GOT3 (cell line): ENCODE results near the gene CBLB.
A peak's percentile ranks its signal among the peaks of the same experiment; 100 is the strongest.

Experiments
- DNase-seq: peaks from one replicate; lab custom pipeline; 2025; ENCODE audit warnings: mixed read lengths; lab: John Stamatoyannopoulos, UW

Gene CBLB

DNA sequence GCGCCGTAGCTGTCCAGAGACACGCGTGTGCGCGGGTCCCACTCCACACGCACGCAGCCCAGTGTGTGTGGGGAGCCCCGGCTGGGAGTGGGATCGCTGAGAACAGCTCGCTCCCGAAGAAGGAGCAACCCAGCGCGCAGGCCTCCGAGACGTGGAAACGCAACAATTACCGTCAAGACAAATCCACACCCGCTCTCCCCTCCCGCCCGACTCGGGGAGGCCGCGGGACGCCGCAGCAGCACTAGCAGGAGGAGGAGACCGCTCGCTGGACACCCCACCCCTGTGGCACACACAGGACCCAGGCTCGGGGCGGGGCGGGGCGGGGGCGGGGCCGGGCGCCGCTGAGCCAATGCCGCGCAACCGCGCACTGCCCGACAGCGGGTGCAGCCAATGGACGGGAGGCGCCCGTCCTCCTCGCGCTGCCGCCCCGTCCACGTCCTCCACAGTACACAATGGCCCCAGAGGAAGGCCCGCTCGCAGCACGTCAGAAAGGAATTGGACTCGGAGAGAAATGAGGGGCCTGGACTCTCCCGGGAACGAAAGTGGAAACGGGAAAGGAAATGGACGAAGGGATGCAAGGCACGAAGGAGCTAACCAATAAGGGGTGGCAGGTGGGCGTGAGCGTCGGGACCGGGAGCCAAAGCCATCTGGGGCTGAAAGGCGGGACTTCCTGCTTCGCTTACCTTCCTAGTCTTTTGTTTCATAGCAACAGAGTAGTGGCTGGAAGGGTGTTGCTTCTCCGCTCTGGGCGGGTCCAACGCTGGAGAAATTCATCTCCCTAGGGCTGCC lies at the start of gene CBLB:
Gene CBLB, minus strand, starts transcription at position 271 of the 789 bp plus-strand sequence. CDS start 1,435 bp downstream, outside the sequence.
- DNase-seq, result peak; percentile 96

DNA sequence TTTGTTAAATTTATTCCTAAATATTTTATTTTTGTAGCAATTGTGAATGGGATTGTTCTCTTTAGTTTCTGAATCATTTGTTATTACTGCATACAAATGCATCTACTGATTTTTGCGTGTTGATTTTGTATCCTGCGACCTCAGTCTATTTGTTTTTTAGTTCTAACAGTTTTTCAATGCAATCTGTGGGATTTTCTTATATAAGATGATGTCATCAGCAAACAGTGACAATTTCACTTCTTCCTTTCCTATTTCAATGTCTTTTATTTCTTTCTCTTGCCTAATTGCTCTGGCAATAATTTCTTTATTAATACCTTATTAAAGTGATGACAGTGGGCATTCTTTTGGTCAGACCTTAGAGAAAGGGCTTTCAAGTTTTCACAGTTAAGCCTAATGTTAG lies 48.0 kb upstream of the CBLB start:
- no peak for DNase-seq

DNA sequence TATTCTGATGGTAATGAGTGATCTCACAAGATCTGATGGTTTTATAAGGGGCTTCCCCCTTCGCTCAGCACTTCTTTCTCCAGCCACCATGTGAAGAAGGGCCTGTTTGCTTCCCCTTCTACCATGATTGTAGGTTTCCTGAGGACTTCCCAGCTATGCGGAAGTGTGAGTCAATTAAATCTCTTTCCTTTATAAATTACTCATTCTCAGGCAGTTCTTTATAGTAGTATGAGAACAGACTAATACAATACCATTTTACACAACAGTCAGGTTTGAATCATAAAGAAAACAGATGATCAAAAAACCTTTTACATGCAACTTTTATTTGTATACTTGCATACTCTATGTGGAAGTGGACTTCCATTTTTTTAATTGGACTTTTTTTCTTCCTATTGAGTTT lies 46.7 kb upstream of the CBLB start:
- no peak for DNase-seq

DNA sequence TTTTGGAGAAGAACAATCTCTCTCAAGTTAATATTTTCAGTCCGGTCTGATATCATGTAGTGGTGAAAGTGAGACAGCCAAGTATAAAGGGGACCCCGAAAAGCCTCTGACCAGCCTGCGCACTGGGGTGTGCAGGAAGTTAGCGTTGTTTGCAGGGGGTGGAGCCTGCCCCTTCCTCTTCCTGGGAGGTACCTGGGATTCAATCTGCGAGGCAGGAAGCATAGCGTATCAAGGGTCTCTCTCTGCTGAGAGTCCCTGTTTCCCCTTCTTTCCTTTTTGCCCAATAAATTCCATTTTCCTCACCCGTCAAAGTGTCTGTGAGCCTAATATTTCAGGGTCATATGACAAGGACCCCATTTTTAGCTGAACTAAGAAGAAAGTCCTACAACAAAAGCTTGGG lies 44.8 kb upstream of the CBLB start:
- no peak for DNase-seq

DNA sequence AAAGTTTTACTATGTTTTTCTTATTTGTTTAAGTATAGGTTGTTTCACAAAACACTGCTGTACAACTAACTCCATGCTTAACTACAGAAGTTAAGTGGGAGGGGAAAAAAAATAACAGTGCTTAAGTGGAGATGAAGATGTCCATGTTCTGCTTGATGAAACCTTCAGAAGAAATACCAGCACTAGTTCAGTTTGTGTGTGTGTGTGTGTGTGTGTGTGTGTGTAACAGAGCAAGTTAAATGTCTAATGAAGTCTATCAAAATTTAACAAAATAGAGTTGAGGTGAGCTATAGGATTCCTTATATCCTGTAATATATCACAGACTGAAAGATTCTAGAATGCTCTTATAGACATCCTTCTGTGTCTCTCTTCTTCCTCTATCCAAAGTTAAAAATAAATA lies 44.1 kb upstream of the CBLB start:
- no peak for DNase-seq

DNA sequence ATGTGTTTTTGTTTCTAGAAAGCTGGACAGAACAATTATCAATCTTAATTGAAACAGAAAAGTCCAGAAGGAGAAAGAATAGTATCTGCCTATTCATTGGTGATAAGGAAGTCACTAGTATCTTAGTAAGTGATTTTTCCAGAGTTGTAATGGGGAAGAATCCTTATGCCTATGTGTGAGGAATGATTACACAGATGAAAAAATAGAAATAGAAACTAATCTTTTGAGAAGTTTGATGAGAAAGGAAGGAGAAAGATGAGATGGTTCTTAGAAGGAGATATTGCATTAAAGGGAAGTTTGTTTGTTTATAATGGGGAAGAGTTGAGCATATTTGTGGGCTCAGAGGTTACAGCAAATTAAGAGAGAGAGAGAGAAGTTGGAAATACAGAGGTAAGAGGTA lies 42.7 kb upstream of the CBLB start:
- no peak for DNase-seq

DNA sequence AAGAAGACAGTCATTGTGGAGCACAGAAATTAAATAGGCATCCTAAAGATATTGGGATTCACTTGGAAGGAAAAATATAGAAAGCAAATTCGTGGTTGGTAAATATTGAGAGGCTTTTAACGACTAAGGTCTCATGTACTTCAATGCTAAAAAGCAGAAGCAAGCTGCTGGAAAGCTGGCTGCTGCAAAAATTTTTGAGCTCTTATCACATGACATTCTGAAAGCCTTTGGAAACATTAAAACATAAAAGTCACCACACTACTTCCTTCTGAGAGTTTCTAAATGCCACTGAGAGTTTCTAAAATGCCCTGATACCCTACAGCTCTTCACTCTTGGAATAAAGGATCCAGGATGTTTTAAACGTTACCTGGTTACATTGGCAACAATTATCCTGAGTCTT lies 39.0 kb upstream of the CBLB start:
- DNase-seq, result no peak

DNA sequence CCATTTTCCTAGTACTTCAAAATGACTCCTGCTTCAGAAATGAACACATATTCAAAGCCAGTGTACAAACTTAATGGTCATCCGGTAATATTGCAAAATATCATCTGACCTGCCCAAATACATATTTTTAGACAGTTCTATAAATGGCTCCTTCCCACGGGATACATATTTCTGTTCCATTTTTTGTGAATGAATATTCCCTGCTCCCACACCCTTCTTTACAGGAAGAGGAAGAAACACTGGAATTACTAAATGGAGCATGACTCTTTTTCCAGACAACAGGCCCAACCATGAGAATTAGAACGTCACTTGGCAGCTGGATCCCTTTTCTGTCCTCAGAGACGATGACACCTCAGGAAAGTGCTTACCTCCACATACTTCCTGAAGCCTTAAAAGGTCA lies 38.0 kb upstream of the CBLB start:
- DNase-seq, result no peak

DNA sequence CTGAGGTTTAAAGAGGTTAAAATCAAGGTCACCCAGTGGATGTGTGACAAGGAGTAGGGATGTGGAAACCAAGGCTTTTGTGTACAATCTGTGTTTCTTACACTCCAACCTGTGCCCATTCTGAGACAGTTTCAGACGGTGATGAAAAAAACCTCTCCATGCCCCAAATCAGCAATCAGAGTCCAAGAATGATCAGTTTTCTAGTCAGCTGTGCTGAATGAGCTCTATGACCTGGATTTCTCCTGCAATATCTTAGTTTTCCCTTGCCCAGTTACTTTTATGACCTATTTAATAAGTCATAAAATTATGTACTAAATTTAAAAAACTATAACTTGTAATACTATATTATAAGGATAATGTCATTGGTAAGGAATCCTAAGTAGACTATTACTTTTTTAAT lies 37.5 kb upstream of the CBLB start:
- DNase-seq, result no peak

DNA sequence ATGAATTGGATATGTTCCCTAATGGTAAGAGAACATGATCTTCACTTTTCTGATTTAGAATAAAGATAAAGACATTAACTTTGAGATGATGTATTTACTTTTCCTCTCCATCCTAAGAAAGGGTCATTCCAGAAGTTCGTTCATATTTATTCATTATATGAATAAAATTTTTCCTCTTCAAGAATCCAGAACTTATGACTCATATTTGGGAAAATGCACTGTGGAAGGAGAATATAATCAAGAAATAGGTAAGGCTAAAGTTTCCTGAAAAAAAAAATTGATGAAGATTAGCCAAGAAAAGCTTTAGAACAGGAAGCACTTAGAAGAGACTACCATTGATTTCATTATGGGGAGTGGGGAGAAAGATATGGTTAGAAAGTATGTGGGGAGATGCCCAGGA lies 36.5 kb upstream of the CBLB start:
- DNase-seq, result no peak

DNA sequence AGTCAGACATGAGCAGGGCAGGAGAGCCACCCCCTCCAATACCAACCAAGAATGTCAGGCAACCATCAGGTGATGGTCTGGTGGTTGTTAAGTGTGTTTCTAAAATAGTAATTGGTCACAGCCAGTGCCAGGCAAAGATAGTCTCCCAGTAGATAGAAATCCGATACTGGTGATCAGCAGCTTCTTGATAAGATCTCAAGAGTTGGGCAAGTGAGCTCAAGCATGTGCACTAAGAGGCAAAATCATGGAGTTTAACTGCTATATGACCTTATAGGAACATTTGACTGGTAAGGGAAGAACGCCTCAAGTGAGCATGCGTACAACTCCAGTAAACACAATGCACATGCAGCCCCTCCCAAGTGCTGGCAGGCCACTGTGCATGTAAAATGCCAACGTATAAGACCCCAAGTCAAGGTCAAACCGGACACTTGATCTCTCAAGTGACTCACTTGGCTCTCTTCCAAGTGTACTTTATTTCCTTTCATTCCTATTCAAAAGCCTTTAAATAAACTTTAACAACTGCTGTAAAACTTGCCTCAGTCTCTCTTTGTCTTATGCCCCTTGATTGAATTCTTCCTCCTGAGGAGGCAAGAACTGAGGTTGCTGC lies 36.0 kb upstream of the CBLB start:
- DNase-seq, result no peak

DNA sequence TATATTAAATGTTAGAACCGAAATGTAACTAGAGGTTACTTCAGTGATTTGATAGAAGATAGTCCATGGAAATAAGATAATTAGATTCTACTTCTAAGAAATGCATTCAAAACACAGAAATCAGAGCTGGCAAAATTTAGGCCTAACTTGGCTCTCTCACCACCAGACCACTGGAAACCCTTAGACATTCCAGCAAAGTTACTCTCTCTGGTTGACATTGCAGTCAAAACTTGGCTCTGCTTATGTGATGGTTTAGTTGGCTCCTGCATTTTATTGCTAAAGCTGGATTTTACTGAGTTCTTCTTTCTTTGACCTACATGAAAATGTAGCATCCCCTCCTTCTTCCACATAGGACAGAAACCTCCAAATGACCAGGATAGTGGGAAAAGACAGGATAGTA lies 35.4 kb upstream of the CBLB start:
- no peak for DNase-seq

DNA sequence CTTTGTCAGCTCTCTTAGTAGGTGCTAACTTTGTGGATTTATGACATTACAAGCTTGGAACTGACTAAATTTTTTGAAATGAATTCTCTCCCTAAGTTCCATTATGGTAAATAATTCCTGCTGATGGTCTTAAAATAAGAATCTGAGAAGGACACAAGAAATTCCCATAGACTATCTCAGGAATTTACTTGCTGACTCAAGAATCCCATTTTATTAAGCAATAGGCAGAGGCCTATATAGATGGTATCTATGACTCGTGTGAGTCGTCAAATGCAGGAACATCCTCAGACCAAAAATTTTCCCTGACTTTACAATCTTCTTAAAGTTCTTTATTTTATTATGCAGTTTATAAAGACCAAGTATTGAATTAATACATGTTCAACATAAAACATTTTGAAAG lies 30.7 kb upstream of the CBLB start:
- DNase-seq, result no peak

DNA sequence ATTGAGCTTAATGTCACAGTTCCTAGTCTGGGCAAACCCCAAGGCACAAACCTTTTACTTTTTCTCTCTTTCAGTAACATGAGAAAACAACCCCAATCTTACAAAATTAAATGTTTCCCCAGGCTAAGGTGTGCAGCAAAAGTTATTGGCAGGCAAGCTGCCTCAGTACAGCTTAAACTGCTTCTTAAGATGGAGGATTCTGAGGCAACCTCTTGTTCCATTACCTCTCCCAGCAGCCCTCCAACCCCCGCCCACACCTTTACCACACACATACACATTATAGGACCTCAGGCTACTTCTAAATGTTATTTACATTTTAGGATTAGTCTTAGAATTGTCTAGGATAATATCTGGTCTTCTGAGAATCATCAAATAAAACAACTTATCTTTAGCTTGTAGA lies 22.3 kb upstream of the CBLB start:
- no peak for DNase-seq

DNA sequence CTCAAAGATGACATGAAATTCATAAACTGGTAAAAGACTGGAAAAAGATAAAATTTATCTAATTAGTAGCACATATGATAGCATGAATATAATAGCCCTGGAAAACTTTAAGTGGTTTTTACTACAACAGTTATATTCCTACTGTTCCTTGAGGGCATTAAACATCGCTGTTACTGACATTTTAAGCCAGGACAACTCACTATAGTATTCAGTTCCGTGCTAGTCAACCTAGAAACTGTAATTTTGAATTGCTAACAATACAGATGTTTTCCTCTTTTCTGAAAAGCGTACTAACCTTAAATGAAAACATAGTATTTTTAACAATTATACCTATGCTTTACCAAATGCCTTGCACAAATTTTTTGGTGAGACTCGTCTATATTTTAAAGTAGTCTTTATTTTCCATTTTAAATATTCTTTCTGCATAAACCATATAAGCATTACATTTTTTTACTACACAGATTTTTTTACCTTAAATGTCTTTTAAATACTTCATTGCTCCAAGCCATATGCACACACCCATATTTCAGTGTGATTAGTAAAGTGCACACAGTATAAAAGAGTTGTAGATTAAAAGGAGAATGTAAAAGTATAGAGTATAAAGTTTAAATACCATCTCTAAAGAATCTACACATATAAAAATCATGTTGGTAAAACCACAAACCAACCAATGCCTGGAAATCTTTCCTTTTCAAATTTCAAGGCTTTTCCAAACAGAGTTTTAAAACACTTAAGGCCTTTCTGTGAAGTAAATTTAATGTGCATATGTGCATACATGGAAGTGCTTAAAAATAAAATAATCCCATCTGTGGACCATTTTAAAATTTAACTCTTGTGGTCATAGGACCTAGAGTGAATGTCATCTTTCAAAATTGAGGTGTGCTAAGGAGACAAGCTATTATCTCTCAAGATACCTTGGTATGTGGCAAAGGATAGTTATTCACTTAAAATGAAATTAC lies 20.1 kb upstream of the CBLB start:
- no peak for DNase-seq

DNA sequence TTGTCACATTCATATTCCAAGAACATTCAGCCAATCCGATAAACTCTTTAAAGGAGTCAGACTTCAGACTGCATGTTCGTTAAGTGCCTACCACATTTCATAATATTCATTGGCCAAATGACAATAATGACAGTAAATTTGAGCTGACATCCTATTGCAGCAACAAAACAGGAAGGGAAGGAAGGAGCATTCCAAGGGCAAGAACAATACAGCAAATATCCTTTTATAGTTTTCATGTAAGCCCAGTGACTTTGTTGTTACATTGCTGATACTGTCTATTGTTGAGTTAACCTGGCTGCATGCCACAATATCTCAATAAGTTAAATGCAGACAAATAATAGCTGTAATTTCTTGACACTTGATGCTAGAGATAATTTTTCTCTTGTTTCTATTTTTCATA lies 16.4 kb upstream of the CBLB start:
- DNase-seq, result no peak

DNA sequence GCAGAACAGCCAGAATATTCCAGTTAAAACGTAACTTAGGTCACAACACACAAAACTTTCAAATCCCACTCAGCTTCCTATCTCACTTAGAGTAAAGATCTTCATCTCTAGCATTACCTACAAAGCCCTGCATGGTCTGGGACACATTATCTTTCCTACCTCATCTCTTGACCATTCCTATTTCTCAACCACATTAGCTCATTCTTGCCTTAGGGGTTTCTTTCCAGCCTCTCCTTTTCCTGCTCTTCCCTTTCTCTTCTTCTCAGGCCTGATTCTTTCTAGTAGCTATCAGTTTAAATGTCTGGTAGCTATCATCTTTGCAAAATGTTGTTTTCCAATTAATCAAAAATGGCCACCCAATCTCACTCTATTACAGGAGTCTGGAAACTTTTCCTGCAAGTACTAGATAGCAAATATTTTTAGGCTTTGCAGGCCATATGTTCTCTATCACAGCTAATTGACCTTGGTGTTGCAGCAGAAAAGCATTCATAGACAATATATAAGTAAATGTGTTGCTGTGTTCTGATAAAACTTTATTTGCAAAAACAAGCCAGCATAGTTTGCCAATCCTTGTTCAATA lies 15.1 kb upstream of the CBLB start:
- DNase-seq, result no peak

DNA sequence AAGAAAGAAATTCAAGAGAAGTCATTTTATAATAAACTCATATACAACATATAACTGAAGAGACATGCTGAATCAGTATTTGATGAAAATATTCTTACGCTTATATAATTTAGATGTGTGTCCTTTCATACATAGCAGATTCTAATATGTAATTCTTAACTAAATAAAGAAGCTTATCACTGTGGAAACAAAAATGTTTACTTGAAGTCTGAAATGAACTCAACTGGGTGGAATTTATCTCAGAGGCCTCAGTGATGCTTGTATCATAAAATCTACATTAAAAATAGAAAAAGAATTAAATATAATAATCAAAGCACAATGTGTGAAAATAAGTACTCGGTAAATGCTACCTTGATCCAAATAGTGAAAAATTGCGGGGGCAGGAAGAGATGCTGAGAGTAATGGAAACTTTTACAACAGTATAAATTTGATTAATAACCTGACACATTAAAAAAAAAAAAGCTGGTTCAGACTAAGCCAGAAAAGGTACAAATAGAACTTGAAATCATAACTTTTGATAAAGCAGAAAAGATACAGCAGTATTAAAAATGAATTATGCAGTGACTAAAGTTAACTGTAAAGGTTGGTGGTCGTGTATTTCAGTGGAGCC lies 12.0 kb upstream of the CBLB start:
- DNase-seq, result no peak

DNA sequence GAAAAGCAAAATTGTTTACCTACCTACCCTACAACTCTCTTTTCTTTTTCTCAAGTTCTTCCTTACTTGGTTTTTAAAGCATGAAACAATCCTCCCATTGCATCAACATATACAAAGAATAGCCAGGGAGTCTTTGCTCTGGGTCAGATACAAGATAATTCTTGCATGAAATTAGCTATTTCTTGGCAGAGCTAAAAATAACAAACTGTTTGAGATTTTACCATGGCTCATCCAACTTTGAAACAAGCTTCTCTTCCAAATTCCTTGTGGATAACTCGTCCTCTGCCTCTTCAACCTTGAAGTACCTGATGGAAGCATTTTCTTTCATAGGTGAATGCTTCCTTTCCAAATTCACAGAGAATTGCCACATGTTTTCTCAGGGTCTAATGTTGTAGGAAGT lies 9.2 kb upstream of the CBLB start:
- no peak for DNase-seq

DNA sequence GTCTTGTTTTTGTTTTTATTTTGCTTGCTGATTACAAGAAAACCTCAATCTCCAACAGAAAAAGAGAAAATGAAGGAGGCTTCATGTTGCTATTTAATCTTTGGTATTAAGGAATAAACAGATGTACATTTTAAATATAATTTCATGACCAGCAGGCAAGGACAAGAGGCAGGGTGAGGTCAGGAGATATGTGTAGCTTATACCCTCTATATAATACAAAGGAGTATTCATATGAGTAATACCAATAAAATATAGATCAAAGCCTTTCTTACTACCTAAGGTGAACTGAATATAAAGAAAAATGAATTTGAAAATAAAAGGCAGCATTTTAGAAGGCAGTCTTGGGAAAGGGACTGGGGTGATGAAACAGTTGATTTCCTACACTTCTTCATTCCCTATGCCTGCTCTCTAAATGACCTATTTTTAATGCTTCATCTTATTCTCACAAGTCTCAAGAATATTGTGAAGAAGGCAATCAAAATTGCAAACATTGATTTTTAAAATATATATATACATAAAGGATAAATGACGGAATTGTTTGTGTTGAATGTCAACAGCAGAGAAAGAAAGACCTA lies 8.6 kb upstream of the CBLB start:
- DNase-seq, result no peak

DNA sequence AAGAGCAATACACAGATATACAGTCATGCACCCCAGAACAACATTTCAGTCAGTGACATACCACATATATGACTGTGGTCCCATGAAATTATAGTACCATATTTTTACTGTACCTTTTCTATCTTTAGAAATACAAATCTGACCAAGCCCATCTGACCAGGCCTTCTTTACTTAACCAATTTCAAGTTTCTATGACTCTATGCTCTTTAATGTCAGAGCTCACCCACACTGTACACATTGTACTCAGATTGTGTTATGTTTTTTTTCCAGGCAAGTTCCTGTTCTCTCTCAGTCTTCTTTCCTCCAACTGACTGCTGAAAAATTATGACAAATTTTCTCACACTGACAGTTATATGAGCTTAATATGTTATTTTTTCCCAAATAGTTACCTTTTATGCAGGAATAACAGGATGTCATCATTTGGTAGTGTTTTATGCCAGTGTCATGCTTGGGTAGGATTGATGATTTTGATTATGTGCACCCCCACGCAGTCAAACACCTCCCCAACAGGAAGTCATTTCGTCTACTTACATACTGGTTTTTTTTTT lies 8.0 kb upstream of the CBLB start:
- no peak for DNase-seq
